HepG2 (cell line): Measurements from ENCODE around the gene ATP2A2. TPM values are rescaled to one million over a fixed set of nuclear protein-coding genes. Genes with fewer than 3 reads are reported as not detected.

ENCODE experiments used
- ARID2 ChIP-seq: sonication (generic); formaldehyde crosslinking; IDR thresholded peaks from 2 replicates; pipeline ENCODE4 v1.8.1; 2022; ENCODE audit warnings: mild to moderate bottlenecking, missing genetic modification reagents, borderline replicate concordance
- BORCS8-MEF2B ChIP-seq: sonication (generic); formaldehyde crosslinking; IDR thresholded peaks from 2 replicates; pipeline ENCODE4 v1.8.0; 2022; ENCODE audit warnings: mild to moderate bottlenecking, missing genetic modification reagents
- ETV5 ChIP-seq: IDR thresholded peaks from 2 replicates; pipeline ENCODE4 v1.6.1; 2018; ENCODE audit warnings: missing biosample characterization, missing genetic modification reagents, inconsistent platforms, borderline replicate concordance
- GPN1 ChIP-seq: sonication (generic); formaldehyde crosslinking; IDR thresholded peaks from 2 replicates; pipeline ENCODE4 v1.5.1; 2020; ENCODE audit warnings: missing genetic modification reagents, borderline replicate concordance
- GTF2F1 ChIP-seq: fragments of 150-350 bp; IDR thresholded peaks from 2 replicates; pipeline ENCODE4 v1.6.1; 2014; ENCODE audit warnings: low read length
- HIVEP1 ChIP-seq: sonication (generic); formaldehyde crosslinking; IDR thresholded peaks from 2 replicates; pipeline ENCODE4 v1.4.0; 2020; ENCODE audit warnings: mild to moderate bottlenecking, missing genetic modification reagents
- HOXA3 ChIP-seq: sonication (generic); formaldehyde crosslinking; IDR thresholded peaks from 2 replicates; pipeline ENCODE4 v1.5.0; 2020; ENCODE audit warnings: missing genetic modification reagents
- LCORL ChIP-seq, 2 experiments: fragments of 450-650 bp in 1 of 2; sonication (generic) in 1 of 2; formaldehyde crosslinking in 1 of 2; IDR thresholded peaks; 2 replicates each; pipeline versions ENCODE4 v1.5.0 to v1.6.1; 2017 to 2020; ENCODE audit warnings: antibody characterized with exemption in 1 of 2, missing genetic modification reagents in 1 of 2
- RXRA ChIP-seq: sonication (generic); formaldehyde crosslinking; IDR thresholded peaks from 2 replicates; pipeline ENCODE4 v1.5.1; 2020; ENCODE audit warnings: missing genetic modification reagents
- RXRB ChIP-seq: IDR thresholded peaks from 2 replicates; pipeline ENCODE4 v1.6.1; 2016; ENCODE audit warnings: borderline replicate concordance, missing genetic modification reagents, missing compliant biosample characterization
- TARDBP ChIP-seq: sonication (generic); formaldehyde crosslinking; IDR thresholded peaks from 2 replicates; pipeline ENCODE4 v1.8.0; 2022; ENCODE audit warnings: mild to moderate bottlenecking, missing genetic modification reagents
- ZKSCAN1 ChIP-seq: fragments of 150-350 bp; IDR thresholded peaks from 2 replicates; pipeline ENCODE4 v1.6.1; 2014; ENCODE audit warnings: low read length
- ZNF136 ChIP-seq: sonication (generic); formaldehyde crosslinking; IDR thresholded peaks from 2 replicates; pipeline ENCODE4 v1.8.1; 2022; ENCODE audit warnings: low read depth, mild to moderate bottlenecking, moderate library complexity, missing genetic modification reagents
- ZNF318 ChIP-seq: sonication (generic); formaldehyde crosslinking; IDR thresholded peaks from 2 replicates; pipeline ENCODE4 v1.4.0; 2020; ENCODE audit warnings: mild to moderate bottlenecking, missing genetic modification reagents
- polyA plus RNA-seq, 8 experiments: library from polyadenylated mRNA; depleted of rRNA in 3 of 8; stranded (reverse) in 7 of 8; unstranded in 1 of 8; fragments of >200 nt; fragmentation: Illumina TruSeq in 4 of 8; extraction: Trizol in 4 of 8; gene quantifications; 2 replicates each; pipeline versions ENCODE4 v1.2.1 to v1.2.3, GENCODE V29; 2011 to 2016; ENCODE audit warnings: low read depth in 4 of 8, missing spikeins in 1 of 8, mixed read lengths in 1 of 8; ENCODE audit not compliant: insufficient read depth in 1 of 8
- total RNA-seq, 5 experiments: library from RNA; depleted of rRNA; stranded (reverse); fragments of >200 nt; fragmentation: Illumina TruSeq; extraction: Trizol; gene quantifications; 2 replicates each; pipeline ENCODE4 v1.2.3, GENCODE V29; 2016; ENCODE audit warnings: low read depth in 1 of 5
- TF ChIP-seq, protein P1 (sequence below): sonication (generic); formaldehyde crosslinking; IDR thresholded peaks from 2 replicates; pipeline ENCODE4 v1.5.1; 2020; ENCODE audit warnings: missing genetic modification reagents, mild to moderate bottlenecking, borderline replicate concordance
- TF ChIP-seq, protein P2 (sequence below): sonication (generic); formaldehyde crosslinking; IDR thresholded peaks from 2 replicates; pipeline ENCODE4 v1.5.0; 2020; ENCODE audit warnings: missing genetic modification reagents, mild to moderate bottlenecking, borderline replicate concordance
- TF ChIP-seq, protein P3 (sequence below): sonication (generic); formaldehyde crosslinking; IDR thresholded peaks from 2 replicates; pipeline ENCODE4 v1.9.0; 2022; ENCODE audit warnings: low read depth, missing genetic modification reagents

ATP2A2 gene
- total and polyA plus RNA-seq, 2 of the 13 experiments (the other 11 are each of a cell fraction or from before 2014, with no cell fraction given), result 35.4 to 85.5 TPM

DNA sequence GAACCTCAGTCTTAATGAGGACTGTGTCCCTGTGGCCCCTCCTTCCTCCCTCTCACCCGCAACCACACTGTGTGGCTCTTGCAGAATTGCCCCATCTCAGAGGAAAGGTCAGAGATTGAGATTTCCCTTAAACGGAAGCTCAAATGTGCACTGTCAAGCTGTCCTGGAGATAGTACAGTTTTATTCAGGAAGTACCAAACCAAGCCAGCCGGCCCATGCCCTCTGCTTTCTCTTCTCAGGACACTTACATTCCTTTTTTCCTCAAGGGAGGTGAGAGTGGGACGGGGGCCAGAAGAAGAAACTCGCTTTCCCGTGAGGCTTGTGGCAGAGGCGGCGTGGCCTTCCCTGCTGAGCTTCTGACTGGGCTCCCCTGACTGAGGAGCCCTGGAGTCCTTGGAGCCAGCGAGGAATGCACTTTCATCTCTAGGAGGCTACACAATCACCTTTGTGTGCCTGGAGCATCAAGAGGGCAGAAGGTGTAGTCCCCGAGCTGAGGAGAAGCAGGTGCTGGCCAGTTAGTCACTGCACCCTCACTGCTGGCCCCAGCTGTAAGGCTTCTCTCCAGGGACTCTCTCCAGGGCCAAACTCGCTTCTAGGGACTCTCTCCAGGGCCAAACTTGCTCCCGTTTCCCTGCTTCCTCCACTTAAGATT, 24.1 kb upstream of the ATP2A2 start (continued):
- TF ChIP-seq, protein P1, sequence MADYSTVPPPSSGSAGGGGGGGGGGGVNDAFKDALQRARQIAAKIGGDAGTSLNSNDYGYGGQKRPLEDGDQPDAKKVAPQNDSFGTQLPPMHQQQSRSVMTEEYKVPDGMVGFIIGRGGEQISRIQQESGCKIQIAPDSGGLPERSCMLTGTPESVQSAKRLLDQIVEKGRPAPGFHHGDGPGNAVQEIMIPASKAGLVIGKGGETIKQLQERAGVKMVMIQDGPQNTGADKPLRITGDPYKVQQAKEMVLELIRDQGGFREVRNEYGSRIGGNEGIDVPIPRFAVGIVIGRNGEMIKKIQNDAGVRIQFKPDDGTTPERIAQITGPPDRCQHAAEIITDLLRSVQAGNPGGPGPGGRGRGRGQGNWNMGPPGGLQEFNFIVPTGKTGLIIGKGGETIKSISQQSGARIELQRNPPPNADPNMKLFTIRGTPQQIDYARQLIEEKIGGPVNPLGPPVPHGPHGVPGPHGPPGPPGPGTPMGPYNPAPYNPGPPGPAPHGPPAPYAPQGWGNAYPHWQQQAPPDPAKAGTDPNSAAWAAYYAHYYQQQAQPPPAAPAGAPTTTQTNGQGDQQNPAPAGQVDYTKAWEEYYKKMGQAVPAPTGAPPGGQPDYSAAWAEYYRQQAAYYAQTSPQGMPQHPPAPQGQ (CRISPR knock-in tag), result no peak
- TF ChIP-seq GPN1 (CRISPR knock-in tag) (no peak), BORCS8-MEF2B (0 out of 2 replicates have a peak, but pooled peaks have one; percentile 24), TARDBP (CRISPR knock-in tag) (peak; percentile 49; the same call in 1 of the 2 replicates), ZNF136 (no peak), ZNF318 (CRISPR knock-in tag) (no peak), RXRB (CRISPR knock-in tag) (0 out of 2 replicates have a peak, but pooled peaks have one; percentile 21), ZKSCAN1 (peak; percentile 47; the same call in 1 of the 2 replicates), GTF2F1 (no peak), HIVEP1 (no peak), RXRA (CRISPR knock-in tag) (no peak), HOXA3 (CRISPR knock-in tag) (no peak), ETV5 (CRISPR knock-in tag) (peak; percentile 49; the same call in 1 of the 2 replicates), ARID2 (no peak), LCORL (IDR thresholded peaks at IDR 0.05) (no peak), LCORL (CRISPR knock-in tag; IDR thresholded peaks at IDR 0.05) (peak; percentile 26; the same call in 1 of the 2 replicates)
- TF ChIP-seq, protein P2, sequence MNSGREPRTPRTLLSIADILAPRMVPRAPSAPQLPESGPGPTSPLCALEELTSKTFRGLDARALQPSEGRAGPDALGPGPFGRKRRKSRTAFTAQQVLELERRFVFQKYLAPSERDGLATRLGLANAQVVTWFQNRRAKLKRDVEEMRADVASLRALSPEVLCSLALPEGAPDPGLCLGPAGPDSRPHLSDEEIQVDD (CRISPR knock-in tag), result no peak
- TF ChIP-seq, protein P3, sequence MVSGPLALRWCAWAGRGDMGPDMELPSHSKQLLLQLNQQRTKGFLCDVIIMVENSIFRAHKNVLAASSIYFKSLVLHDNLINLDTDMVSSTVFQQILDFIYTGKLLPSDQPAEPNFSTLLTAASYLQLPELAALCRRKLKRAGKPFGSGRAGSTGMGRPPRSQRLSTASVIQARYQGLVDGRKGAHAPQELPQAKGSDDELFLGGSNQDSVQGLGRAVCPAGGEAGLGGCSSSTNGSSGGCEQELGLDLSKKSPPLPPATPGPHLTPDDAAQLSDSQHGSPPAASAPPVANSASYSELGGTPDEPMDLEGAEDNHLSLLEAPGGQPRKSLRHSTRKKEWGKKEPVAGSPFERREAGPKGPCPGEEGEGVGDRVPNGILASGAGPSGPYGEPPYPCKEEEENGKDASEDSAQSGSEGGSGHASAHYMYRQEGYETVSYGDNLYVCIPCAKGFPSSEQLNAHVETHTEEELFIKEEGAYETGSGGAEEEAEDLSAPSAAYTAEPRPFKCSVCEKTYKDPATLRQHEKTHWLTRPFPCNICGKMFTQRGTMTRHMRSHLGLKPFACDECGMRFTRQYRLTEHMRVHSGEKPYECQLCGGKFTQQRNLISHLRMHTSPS (CRISPR knock-in tag), result no peak
